Measurements from ENCODE around the gene CHD5. TPM values are rescaled to one million over a fixed set of nuclear protein-coding genes. Genes with fewer than 3 reads are reported as not detected.
"Not testable (repeated sequence)": the region's sequence is repeated elsewhere in the genome, so short reads cannot be mapped to it uniquely, and the experiment has no call there.

Gene CHD5
- polyA plus RNA-seq, 1 experiment, result 0.04 TPM

DNA sequence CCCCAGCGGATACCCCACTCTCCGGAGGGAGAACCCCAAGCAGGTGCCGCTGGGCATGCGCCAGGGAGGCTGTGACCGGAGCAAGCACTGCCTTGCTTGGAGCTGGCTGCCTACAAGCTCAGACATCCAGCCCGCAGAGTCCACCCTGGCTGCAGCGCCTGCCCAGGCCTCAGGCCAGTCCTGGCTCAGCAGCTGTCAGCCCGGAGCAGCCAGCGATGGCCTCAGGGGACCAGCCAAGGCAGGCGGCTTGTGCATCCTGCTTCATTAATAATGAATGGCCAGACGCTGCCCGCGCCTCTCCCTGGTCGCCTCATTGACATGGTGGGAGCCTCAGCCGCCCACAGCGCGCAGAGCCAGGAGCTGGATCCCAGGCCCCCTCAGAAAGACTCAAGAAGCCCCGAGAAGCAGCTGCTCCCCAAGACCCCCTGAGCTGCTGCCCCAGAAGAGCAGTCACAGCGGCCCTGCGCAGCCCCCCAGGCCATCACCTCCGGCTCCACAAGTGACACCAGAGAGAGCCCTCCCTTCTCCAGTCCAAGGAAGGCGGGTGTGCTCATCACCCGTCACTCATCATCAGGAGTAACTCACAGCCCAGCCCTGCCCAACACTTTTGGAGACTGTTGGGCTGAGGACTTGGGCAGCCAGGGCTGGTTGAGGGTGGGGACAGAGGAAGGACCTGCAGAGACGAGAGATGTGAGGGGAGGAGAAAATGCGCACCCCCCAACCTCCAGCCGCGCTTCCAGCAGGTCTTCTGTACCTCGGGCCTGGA, 114.8 kb downstream of the CHD5 start:
- Histone ChIP-seq H3K27me3 (ENCODE audit: control insufficient read depth, insufficient read depth, low read length) (no peaks in the 10 kb centered on the region; the same call in 1 of the 2 replicates), H3K36me3 (ENCODE audit: control insufficient read depth, insufficient read depth, low read length) (no peaks in the 10 kb centered on the region), H3K4me3 (ENCODE audit: low read depth, low read length) (no peak overlapping the region)
- CTCF ChIA-PET, result no interaction called here
- POLR2A ChIA-PET, result no interaction called here
- no peak for DNase-seq (ENCODE audit: low read depth)
- TF ChIP-seq, protein P1, sequence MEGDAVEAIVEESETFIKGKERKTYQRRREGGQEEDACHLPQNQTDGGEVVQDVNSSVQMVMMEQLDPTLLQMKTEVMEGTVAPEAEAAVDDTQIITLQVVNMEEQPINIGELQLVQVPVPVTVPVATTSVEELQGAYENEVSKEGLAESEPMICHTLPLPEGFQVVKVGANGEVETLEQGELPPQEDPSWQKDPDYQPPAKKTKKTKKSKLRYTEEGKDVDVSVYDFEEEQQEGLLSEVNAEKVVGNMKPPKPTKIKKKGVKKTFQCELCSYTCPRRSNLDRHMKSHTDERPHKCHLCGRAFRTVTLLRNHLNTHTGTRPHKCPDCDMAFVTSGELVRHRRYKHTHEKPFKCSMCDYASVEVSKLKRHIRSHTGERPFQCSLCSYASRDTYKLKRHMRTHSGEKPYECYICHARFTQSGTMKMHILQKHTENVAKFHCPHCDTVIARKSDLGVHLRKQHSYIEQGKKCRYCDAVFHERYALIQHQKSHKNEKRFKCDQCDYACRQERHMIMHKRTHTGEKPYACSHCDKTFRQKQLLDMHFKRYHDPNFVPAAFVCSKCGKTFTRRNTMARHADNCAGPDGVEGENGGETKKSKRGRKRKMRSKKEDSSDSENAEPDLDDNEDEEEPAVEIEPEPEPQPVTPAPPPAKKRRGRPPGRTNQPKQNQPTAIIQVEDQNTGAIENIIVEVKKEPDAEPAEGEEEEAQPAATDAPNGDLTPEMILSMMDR (IDR thresholded peaks at IDR 0.05; ENCODE audit: insufficient read depth, low read depth, low read length), result no peak

DNA sequence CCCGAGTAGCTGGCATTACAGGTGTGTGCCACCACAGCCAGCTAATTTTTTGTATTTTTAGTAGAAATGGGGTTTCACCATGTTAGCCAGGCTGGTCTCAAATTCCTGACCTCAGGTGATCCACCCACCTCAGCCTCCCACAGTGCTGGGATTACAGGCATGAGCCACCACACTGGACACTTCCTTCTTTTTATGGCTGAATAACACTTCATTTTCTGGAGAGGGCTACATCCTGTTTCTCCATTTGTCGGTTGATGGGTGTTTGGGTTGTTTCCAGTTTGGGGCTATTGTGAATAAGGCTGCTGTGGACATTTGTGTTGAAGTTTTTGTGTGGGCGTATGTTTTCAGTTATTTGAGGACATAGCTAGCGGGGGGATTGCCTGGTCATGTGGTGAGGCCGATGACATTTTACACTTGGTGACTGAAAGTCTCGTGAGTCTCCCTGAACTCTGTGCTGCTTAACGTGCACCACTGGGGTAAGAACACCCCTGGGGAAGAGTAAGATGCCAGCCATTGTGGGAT, 116.5 kb downstream of the CHD5 start:
- POLR2A ChIA-PET; H3K27me3 ChIP-seq (ENCODE audit: control insufficient read depth, insufficient read depth, low read length); H3K36me3 ChIP-seq (ENCODE audit: control insufficient read depth, insufficient read depth, low read length); CTCF ChIA-PET; DNase-seq (ENCODE audit: low read depth); H3K4me3 ChIP-seq (ENCODE audit: low read depth, low read length): not testable (repeated sequence)

DNA sequence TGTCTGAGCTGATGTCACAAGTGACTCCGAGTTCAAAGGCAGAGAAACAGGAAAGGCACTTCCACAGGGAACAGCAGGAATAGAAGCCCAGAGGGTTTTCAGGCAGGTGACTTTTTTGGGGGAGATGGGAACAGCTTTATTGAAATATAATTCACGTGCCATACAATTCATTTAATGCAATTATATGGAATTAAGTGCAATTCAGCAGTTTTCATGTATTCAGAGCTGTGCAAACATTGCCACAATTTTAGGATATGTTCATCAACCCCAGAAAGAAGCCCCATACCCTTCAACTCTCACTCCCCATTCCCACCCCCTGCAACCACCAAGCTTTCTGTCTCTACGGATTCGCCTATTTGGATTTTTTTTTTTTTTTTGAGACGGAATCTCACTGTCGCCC, 117.5 kb downstream of the CHD5 start:
- no peak for DNase-seq (ENCODE audit: low read depth)
- Histone ChIP-seq H3K27me3 (ENCODE audit: control insufficient read depth, insufficient read depth, low read length) (no peaks in the 10 kb centered on the region; the same call in 1 of the 2 replicates), H3K36me3 (ENCODE audit: control insufficient read depth, insufficient read depth, low read length) (no peaks in the 10 kb centered on the region), H3K4me3 (ENCODE audit: low read depth, low read length) (no peak overlapping the region)
- ChIA-PET CTCF (interaction anchor here (0.6 to 1.2 kb wide), 3 partner anchors 11 to 28 kb away, joined by 3 to 4 read pairs (median 3); no protein-coding TSS in a partner anchor), POLR2A (no interaction called here)
- TF ChIP-seq, protein P1 (IDR thresholded peaks at IDR 0.05; ENCODE audit: insufficient read depth, low read depth, low read length), result no peak

DNA sequence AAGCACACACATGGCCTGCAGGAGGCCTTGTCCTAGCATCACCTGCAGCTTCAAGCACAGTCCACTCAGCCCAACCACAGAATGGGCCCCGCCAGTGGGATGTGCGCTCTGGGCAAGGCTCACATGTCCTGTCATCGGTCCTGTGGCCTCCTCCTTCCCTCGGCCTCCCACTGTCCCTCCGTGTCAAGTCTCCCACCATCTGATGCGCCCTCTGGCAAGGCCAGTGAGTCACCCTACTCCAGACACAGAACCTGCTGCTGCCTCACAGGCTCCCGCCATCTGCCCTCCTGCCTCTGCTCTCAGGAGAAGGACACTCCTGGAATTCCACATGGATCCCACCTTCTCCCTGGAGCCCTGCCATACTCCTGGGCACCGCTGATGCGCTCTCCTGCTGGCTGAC, 120.3 kb downstream of the CHD5 start:
- CTCF ChIA-PET, result interaction anchor here (0.6 kb wide), 1 partner anchor 18 kb away, joined by 3 read pairs; no protein-coding TSS in a partner anchor
- TF ChIP-seq, protein P1 (IDR thresholded peaks at IDR 0.05; ENCODE audit: insufficient read depth, low read depth, low read length), result no peak

DNA sequence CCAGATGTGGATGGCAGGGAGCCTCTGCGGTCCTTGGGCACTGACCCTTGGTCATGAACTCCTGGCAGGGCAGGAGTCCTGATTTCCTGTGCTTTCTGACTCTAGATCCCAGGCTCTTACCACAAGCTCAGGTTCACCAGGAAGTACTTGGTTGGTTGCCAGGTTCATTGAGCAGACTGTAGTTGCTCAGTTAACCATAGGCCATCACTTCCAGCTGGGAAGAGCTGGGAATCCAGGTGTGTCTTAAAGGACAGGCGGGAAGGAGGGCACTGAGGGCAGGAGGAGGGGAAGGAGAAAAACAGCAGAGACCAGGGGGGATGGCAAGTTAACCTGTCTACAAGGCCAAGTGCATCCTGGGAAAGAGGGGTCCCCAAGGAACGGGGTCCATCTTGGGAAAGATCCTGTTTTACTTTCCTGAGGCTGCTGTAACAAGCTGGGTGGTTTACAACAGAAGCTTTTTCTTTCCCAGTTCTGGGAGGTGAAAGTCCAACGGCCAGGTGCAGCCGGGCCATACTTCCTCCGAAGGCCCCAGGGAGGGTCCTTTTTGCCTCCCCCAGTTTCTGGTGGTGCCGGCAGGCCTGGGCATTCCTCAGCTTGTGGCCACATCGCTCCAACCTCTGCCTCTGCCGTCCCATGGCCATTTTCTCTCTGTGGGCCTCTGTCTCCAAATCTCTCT, 122.8 kb downstream of the CHD5 start:
- 0 out of 2 replicates have a peak, but pooled peaks cover 2% of the 10 kb centered on the region for H3K27me3 ChIP-seq (ENCODE audit: control insufficient read depth, insufficient read depth, low read length)
- TF ChIP-seq, protein P1 (IDR thresholded peaks at IDR 0.05; ENCODE audit: insufficient read depth, low read depth, low read length), result no peak
- H3K4me3 ChIP-seq (ENCODE audit: low read depth, low read length), result no peak overlapping the region
- ChIA-PET CTCF (interaction anchor here (0.7 to 3.3 kb wide), 3 partner anchors 23 to 284 kb away, joined by 3 to 12 read pairs (median 4); no protein-coding TSS in a partner anchor), POLR2A (no interaction called here)
- DNase-seq (ENCODE audit: low read depth), result no peak
- no peaks in the 10 kb centered on the region for H3K36me3 ChIP-seq (ENCODE audit: control insufficient read depth, insufficient read depth, low read length)

More for the DNA sequence above, 120.3 kb downstream of the CHD5 start:
- DNase-seq (ENCODE audit: low read depth), result no peak
- H3K36me3 ChIP-seq (ENCODE audit: control insufficient read depth, insufficient read depth, low read length), result no peaks in the 10 kb centered on the region
- 0 out of 2 replicates have a peak, but pooled peaks cover 2% of the 10 kb centered on the region for H3K27me3 ChIP-seq (ENCODE audit: control insufficient read depth, insufficient read depth, low read length)
- POLR2A ChIA-PET, result no interaction called here
- no peak overlapping the region for H3K4me3 ChIP-seq (ENCODE audit: low read depth, low read length)
